Right ventricle myocardium inferior (tissue), 1 donor: ENCODE measurements around the gene ATF1. TPM values are rescaled to one million over a fixed set of nuclear protein-coding genes. Genes with fewer than 3 reads are reported as not detected.
A peak's percentile ranks its signal among the peaks of the same experiment; 100 is the strongest.

Experiments
- ATAC-seq: fragments of 200-7000 bp; cut with Tn5 transposase; one replicate; pipeline ENCODE4 v1.9.1; 2020; ENCODE audit warnings: mild to moderate bottlenecking, moderate library complexity
- DNase-seq: peaks from one replicate; pipeline ENCODE4 v3.0.0; 2021; ENCODE audit errors: missing footprints
- intact Hi-C: fragments of 100-400 bp; cut with DNase I; formaldehyde crosslinking; loops from one replicate; pipeline ENCODE4 v1.11.0; 2022
- long read RNA-seq: library from polyadenylated mRNA; unstranded; transcript quantifications from one replicate; pipeline ENCODE4 v2.0.0, GENCODE V29; 2021
- total RNA-seq: library from RNA; stranded (reverse); fragmentation: NEBNext Ultra II Directional; extraction: Animal tissue kit (Norgen Biotek cat#: 25700); gene quantifications from one replicate; pipeline ENCODE4 v1.2.1, GENCODE V29; 2021
- donor health status: DM: no; HTN: yes; CAD: no; lungs with severe emphysema.

Gene ATF1
- 29.2 TPM for total RNA-seq
- long read RNA-seq, partial matches to known transcripts = 0 of 7 reads
- long read RNA-seq, other reads (novel, unspliced or antisense) = 3 of 7 reads

DNA sequence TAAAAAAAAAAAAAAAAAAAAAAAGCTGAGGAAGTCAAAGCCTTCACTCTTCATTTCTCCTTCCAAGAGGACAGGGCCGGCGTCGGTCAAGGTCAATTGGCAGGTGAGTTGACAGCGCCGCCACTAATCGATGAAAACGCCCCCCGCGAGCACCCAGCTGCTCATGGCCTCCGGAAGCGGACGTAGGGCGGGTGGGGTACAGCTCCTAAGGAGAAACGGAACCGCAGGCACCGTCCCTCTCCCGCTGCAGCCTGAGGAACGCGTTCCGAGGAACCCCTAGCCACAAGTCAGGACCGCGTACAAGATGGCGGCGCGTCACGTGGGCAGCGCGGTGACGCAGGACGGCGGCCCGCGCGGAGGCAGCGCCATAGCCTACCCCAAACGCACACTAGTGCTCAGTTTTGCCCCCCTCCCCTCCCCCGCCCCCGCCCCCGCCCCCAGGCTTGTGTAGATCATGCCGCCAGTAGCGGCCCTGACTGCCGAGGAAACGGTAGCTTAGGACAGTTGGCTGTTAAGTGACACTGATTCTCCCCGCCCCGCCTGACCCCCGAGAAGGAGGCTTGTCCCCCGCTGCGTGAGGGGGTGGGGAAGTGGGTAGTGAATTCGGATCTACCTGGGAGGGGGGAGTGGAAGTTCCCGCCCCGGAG, at the start of gene ATF1:
TSS of gene ATF1 (plus strand) at position 463 of the 647 bp plus-strand sequence. CDS start 16,045 bp downstream, outside the sequence.
- intact Hi-C loops = loop anchor here (2.0 kb wide), 1 partner anchor 161 kb away; a partner anchor contains a TSS
- DNase-seq (peak; percentile 95), ATAC-seq (peak; percentile 96)

DNA sequence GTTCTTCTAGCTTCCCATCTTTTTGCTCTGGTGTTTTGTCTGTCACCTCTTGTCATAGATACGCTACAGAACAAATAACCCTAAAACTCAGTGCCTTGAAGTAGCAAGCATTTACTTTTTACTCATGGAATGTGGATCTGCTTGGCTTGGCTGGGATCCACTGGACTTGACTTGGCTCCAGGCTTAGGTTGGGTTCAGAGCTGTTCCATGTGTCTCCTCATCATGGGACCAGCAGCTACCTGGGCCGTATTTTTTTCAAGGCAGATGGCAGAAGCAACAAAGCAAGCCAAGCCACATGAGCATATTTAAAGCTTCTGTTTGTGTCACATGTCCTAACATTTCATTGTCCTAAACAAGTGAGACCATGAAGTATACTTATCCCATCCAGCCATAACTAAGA, 48.7 kb upstream of the ATF1 start:
- ATAC-seq = no peak
- DNase-seq = no peak
- intact Hi-C loops = no loop called here

DNA sequence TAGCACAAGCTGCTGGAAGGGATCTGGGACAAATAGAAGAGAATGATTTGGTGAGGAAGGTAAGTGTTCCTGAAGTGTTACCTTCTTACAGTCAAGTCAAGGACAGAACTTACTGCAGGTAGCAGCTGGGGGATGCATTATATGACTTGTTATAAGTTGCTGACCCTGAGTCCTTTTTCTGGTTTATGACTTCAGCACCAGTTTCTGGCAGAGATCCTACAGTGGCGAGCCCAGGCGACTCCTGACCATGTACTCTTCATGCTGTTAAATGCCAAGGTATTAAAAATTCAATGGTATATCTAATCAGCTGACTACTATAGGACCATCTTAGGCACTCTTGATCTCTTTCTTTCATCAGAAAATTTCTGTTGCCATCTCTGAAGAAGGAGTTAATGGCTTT, 45.1 kb upstream of the ATF1 start:
- intact Hi-C loops = no loop called here
- ATAC-seq (no peak), DNase-seq (no peak)

DNA sequence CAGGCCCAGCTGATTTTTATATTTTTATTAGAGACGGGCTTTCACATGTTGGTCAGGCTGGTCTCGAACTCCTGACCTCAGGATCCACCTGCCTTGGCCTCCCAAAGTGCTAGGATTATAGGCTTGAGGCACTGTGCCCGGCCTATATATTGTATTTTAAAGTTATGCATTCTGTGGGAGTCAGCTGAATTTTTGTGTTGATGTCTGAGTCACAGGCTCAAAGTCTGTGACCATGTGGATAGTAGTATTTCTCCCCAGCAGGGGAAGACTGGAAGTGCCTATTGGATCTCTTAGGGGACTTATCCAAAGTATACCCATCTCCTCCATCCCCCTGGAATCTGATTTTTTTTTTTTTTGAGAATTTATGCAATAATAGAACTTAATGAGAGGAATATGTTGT, 43.8 kb upstream of the ATF1 start:
- intact Hi-C loops = no loop called here
- ATAC-seq = no peak
- no peak for DNase-seq

DNA sequence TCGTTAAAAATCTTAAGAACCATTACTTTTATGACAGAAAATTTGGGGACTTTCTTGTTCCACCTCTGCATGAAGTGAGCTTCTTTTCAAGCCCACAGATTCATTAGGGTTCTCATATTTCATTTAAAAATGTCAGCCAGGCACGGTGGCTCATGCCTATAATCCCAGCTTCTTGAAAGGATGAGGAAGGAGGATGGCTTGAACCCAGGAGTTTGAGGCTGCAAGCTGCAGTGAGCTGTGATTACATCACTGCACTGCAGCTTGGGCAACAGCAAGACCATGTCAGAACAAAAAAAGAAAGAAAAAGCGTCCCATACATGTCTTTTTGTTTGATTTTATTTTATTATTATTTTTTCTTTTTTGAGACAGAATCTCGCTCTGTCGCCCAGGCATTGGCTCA, 43.4 kb upstream of the ATF1 start:
- intact Hi-C loops = no loop called here
- ATAC-seq = no peak
- DNase-seq = no peak

DNA sequence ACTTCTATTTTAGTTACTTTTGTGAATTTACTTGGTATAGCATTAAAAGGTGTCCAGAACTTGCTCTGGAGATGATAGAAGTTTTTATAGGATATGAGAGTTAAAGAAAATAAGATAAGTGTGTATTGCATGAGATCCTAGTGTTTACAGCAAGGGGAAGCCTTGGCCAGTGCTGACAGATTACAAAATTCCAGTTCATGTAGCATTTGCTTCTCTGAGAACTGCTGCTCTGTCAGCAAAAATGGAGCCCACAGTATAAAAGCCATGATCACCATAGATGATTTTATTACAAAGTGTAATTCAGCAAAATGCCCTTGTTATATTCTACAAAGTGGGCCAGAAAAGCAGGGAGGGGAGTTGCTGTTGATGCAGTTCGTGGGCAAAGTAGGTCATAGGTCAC, 40.0 kb upstream of the ATF1 start:
- intact Hi-C loops = no loop called here
- no peak for DNase-seq
- no peak for ATAC-seq

DNA sequence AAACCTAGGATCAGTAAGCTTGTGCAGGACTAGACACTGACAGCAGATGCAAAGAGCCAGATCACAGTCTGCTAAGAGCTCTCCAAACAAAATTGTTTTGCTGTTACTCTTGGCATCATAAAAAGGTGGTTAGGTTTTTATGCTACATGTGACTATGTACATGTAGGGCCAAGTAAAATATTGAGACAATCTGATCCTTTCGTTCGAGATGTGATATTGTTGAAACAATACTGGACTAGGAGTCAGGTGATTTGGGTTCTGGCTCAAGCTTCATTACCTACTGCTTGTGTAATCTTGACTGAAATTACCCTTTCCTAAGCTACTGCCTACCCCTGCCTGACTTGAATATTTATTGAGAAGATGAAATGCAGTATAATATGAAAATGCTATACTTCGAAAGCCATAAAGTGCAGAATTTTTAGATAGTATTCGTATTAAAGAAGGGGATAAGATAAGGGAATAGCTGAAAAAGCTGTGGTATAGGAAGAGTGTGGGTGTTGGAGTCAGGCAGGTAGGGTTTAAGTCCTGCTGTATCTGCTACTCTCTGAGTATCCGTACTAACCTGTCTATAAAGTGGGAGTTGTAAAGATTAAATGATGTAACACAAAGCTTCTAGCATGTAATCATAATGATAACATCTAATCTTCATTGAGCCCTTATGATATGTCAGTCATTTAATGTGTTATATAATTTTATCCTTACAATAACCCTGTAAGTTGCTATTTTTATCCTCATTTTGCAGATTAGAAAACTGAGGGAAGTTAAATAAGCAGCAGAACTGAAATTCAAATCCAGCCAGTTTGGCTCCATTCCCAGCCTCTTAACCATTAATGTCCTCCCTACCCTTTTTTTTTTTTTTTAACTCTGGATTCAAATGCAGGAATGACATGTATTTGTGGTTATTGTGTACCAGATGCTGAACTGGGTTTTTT, 38.6 kb upstream of the ATF1 start:
- no peak for DNase-seq
- intact Hi-C loops = loop anchor here (5.0 kb wide), 1 partner anchor 218 kb away; no protein-coding TSS in a partner anchor
- ATAC-seq = no peak

DNA sequence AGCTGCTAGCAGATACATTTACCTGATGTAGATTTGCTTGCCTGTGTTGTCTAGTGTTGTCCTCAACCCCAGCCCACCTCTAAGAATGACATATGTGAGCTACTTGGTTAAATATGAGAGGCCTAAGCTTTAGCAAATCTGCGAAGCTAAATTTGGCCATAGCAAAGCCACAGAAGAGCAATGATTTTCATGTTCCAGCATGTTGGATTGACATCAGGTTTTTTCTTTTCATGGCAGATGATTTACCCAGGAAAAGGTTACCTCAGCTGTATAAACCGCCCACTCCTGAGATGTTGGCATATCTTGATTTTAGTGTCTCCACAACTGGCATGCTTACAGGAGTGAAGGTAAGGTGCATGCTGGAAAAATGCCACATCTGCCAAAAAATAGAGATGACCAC, 36.4 kb upstream of the ATF1 start:
- DNase-seq (no peak), ATAC-seq (no peak)
- intact Hi-C loops = loop anchor here (5.0 kb wide), 1 partner anchor 220 kb away; no protein-coding TSS in a partner anchor

DNA sequence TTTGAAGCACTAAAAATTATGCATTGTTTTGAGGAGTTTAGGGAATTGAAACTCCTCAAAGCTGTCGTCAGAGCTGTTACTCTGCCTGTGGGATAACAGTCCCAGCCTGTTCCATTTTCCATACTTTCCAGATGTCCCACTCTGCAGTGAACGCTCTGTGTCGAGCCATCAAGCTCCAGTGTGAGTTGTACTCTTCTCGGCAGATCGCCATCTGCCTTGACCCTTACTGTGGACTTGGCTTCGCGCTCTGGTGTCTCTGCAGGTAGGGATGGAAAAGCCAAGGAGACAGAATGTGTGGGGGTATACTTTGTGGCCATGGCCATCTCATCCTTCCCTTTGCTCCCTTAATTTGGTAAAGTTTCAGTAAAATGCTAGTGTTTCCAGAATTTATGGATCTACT, 35.5 kb upstream of the ATF1 start:
- DNase-seq (no peak), ATAC-seq (no peak)
- intact Hi-C loops = loop anchor here (5.0 kb wide), 1 partner anchor 221 kb away; no protein-coding TSS in a partner anchor

DNA sequence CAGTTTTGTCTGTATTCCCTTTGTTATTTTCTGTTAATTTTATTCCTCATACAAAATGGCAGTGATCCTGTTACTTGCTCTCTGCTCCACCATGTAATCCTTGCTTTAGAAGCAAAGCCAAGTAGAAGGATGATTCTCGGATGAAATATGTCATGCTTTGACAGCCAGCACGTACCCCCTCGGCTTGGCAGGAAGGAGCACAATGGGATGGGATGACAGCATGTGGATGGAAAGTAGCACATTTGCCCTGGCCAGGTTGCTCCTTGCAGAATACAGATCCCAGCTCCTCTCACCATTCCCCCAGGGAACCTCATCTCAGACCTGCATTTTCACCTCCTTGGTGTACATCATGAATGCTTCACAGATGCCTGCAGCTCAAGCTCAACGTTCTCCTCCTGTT, 35.1 kb upstream of the ATF1 start:
- ATAC-seq = no peak
- DNase-seq = no peak
- intact Hi-C loops = loop anchor here (5.0 kb wide), 1 partner anchor 222 kb away; no protein-coding TSS in a partner anchor

DNA sequence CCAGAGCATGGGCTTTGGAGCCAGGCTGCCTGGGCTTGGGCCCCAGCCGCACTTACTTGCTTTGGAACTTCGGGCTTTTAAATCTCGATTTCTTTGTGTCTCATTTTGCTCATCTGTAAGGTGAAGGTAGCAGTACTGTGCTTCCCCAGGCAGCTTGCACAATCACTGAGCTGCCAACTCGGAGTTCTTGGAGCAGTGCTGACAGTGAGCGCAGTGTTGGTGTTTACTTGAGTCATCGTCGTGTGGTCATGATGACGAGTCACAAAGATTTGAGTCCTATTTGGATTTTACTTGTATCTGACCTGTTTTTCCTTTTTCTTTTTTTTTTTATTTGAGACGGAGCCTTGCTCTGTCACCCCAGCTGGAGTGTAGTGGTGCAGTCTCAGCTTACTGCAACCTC, 31.3 kb upstream of the ATF1 start:
- ATAC-seq = no peak
- intact Hi-C loops = no loop called here

DNA sequence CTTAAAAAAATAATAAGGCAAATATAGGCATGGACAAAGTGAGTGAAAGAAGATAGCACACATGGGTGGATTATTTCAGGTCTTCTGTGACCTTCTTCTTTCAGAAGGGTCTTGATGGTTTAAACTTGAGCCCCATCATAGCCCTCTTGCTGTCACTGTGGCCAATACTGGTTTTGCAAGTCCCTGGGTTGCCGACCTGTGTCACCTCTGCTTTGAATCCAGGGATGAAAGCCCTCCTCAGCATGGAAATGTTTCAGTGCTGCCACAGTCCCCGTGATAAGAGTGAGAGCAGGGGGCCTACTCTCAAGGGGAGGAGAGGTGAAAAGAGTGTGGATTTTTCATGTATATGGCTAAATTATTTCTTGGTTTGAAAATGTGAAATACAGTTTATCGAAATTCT, 30.2 kb upstream of the ATF1 start:
- intact Hi-C loops = no loop called here
- ATAC-seq = no peak
- DNase-seq = no peak

More for the DNA sequence above, 31.3 kb upstream of the ATF1 start:
- no peak for DNase-seq

DNA sequence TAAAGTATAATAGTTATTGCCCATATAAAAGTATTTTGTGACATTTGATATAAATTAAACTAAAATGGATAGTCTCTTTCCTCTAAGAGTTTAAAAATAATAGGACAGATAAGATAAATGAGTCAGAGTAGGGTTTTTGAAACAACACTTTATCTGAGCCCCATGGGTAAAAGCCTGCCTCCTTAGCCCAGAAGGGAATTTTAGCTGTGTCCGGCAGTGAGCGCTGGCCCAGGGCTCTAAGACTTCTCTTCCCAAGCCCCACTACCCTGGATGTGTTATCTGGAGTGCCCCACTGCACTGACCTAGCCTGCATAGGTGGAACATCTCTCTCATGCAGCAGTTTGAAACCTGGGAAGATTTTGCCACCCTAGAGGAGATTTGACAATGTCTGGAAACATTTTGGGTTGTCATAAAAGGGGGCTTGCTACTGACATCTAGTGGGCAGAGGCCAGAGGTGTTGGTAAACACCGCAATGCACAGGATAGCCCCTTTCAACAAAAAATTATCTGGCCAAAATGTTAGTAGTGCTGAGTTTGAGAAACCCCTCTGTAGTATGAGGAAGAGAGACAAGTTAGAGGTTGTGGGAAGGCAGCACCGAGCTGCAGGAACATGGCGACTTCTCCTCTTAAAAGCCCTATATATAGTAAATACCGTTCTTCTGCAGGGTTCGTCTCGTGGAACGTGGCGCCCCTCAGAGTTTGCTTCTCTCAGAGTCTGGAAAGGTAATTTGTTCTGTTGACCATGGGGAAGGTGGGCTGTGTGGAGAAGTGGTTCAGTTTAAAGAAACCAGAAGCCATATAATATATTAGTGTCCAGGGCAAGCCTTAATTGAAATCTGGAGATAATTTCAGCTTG, 29.3 kb upstream of the ATF1 start:
- intact Hi-C loops = no loop called here
- DNase-seq = no peak
- ATAC-seq = peak; percentile 50

DNA sequence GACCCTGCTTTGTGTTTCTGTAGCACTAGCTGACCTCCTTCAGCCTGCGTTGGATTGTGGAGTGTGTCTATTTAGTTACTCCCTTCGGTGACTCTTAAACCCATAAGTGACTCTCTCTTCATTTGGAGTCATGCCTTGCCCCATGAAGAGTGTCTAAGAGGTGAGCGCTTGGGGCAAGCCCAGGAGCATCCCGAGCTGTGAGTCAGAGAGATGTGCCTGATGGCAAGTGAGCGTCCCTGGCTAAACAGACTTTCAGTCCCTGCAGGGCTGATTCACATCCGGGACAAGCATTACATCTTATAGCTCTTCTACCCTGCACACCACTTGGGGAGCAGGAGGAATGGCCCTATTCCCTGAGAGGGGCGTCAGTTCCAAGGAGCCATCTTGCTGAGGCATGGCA, 24.3 kb upstream of the ATF1 start:
- ATAC-seq = no peak
- intact Hi-C loops = no loop called here

DNA sequence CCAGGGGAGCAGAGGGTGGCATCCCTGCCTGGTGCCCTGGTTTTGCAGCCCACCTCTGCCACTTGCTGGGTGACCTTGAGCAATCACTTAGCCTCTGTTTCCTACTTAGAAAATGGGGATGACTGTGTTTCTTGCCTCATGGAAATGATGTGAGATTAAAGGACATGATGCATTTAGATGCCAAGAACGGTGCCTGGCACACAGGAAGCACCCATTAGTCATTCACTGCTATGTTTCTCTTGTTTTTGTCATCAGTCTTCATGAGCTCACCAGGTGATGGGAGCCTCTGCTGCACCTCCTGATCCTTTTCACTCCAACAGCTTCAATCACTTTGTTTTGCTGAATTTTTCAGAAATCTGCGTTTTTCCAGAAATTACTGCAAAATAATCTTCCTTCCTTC, 23.6 kb upstream of the ATF1 start:
- intact Hi-C loops = no loop called here
- no peak for ATAC-seq
- no peak for DNase-seq

More for the DNA sequence above, 24.3 kb upstream of the ATF1 start:
- DNase-seq = no peak

DNA sequence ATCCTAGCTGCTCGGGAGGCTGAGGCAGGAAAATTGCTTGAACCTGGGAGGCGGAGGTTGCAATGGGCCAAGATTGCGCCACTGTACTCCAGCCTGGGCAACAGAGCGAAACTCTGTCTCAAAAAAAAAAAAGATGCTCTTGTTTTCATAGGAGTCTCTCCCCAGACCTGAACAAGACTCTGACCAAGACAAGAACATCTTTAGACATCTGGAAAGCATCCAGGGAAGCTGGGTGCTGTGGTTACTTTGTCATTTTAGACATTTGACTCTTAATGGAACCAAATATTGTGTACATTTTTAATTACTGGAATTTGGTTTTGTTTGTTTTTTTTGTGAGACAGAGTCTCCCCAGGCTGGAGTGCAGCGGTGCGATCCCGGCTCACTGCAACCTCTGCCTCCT, 21.1 kb upstream of the ATF1 start:
- ATAC-seq = no peak
- intact Hi-C loops = no loop called here
- DNase-seq = no peak

DNA sequence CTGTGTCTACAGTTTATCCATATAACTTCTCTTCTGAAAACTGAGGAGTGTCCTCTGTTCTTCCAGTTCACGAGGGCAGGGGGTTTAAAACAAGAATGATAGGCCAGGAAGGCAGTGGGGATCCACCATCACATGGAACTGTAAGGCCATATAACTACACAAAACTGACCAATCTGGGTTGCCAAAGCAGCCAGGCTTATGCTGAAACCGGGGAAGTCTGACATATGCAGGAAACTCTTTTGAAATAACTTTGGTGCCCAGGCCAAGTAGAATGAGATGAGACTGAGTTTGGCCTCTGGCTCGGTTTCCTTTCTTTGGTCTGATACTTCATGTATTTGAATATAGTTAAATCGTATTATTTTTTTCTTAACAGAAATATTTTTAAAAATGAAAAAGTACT, 18.0 kb upstream of the ATF1 start:
- intact Hi-C loops = no loop called here
- DNase-seq (no peak), ATAC-seq (no peak)

DNA sequence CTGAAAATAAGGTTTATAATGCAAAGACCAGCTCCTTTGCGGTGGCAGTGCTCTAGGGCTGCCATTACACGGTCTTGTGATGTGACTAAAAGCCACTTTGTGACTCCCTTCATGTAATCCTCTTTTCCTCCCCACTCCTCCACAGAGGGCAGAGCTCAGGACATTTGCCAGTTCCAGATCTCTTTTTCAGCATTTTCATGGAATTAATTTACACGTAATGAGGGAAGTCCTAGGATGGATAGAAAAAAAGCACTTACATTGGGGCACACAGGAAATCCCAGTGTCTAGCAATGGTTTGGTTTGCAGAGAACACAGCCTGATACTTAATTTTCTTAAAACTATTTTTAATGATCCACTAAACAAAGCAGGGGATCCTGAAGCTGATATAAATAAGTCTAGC, 17.5 kb upstream of the ATF1 start:
- DNase-seq = no peak
- intact Hi-C loops = no loop called here
- ATAC-seq = no peak

DNA sequence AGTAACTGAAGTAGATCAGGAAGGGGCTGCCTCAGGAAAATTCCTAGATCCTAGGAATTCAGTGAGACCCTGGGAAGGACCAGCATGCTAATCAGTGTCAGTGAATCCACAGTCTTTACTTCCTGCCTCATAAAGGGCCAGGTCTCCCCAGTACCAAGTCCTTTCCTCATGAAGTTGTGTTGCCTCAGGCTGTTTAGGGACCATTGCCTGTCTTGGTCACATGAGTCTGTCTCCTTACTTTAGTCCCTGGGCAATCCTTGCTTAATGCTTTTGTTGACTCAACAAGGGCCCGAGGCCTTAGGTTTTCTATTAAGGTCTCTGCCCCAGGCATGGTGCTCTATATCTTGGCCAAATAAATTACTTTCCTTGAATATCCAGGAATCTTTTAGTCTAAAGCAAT, 16.1 kb upstream of the ATF1 start:
- DNase-seq (no peak), ATAC-seq (no peak)
- intact Hi-C loops = no loop called here
